ENCODE measurements around the gene KRTAP10-2. TPM values are rescaled to one million over a fixed set of nuclear protein-coding genes. Genes with fewer than 3 reads are reported as not detected.

Gene KRTAP10-2
- total RNA-seq, 1 experiment from 2014 or later: not detected

DNA sequence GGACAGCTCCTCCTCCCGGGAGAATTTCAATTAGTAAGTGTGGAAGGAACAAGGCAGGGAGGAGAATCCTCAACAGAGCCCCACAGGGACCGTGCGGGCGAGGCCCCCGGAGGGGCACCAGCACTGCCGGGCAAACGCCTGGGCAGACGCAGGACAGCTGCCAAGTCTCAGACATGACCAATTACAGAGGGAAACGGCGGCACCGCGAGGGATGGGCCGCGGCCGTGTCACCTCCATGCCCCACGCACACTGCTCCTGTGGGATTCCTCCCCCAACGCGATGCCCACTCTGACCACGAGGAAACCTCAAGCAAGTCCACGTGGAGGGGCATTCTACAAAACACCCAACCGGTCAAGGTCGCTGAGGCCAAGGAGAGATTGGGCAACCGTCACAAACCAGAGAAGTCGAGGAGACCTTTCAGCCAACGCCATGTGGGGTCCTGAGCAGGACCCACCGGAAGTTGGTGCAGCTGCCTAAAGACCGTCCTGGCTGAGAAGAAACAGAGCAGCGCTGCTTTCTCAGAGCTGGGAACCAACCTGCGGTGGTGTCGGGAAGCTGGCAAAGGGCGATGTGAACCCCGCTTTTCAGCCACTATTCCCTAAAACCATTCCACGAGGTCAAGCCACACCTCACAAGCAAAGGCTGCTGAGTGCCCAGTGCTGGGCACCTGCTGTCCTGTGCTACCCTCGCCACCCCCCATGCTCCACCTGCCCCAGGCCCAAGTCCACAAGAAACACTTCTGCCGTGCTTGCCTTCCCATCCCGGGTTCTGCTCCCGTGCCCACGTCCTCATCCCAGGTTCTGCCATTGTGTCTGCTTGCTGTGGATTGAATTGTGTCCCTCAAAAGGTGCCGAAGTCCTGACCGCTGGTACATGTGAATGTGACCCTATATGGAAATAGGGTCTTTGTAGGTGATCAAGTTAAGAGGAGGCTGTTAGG, 20.8 kb upstream of the KRTAP10-2 start:
- BruUV-seq (replicated peaks): no TSS peak
- Mint-ChIP-seq H3K27ac (ENCODE audit: unreplicated experiment) (no peak overlapping the region), H3K4me3 (ENCODE audit: low read depth, unreplicated experiment) (no peak overlapping the region), H3K4me1 (ENCODE audit: low read depth, unreplicated experiment) (peaks cover 12% of the 10 kb centered on the region), H3K36me3 (ENCODE audit: insufficient read depth, unreplicated experiment) (peaks cover 8% of the 10 kb centered on the region), H3K9me3 (ENCODE audit: low read depth, unreplicated experiment) (peaks cover 6% of the 10 kb centered on the region), H3K27me3 (ENCODE audit: unreplicated experiment) (peaks cover 83% of the 10 kb centered on the region)
- intact Hi-C loops (cut with micrococcal nuclease; ENCODE audit: unreplicated experiment): no loop called here
- CTCF ChIA-PET: no interaction called here
- TF ChIP-seq, protein P1, sequence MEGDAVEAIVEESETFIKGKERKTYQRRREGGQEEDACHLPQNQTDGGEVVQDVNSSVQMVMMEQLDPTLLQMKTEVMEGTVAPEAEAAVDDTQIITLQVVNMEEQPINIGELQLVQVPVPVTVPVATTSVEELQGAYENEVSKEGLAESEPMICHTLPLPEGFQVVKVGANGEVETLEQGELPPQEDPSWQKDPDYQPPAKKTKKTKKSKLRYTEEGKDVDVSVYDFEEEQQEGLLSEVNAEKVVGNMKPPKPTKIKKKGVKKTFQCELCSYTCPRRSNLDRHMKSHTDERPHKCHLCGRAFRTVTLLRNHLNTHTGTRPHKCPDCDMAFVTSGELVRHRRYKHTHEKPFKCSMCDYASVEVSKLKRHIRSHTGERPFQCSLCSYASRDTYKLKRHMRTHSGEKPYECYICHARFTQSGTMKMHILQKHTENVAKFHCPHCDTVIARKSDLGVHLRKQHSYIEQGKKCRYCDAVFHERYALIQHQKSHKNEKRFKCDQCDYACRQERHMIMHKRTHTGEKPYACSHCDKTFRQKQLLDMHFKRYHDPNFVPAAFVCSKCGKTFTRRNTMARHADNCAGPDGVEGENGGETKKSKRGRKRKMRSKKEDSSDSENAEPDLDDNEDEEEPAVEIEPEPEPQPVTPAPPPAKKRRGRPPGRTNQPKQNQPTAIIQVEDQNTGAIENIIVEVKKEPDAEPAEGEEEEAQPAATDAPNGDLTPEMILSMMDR (IDR thresholded peaks at IDR 0.05; ENCODE audit: unreplicated experiment): no peak
- DNase-seq: no peak

DNA sequence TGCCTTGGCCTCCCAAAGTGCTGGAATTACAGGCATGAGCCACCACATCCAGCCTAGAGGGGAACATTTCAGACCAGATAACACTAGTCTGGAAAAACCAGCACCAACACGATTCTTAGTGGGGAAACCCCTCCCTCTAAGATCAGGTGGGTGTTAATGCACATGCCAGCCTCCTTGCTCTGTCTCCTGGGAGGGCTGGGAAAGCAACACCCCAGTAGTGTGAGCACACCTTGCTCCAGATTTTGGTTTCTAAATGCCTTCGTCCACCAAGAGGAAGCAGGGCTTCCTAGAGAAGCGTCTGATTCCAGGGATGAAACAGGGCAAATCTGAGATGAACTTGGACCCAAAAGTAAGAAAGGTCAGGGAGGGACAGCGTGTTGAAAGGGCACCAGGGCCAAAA, 20.0 kb upstream of the KRTAP10-2 start:
- Mint-ChIP-seq H3K36me3 (ENCODE audit: insufficient read depth, unreplicated experiment) (peaks cover 8% of the 10 kb centered on the region), H3K27me3 (ENCODE audit: unreplicated experiment) (peaks cover 83% of the 10 kb centered on the region), H3K4me3 (ENCODE audit: low read depth, unreplicated experiment) (no peak overlapping the region), H3K4me1 (ENCODE audit: low read depth, unreplicated experiment) (peaks cover 12% of the 10 kb centered on the region), H3K9me3 (ENCODE audit: low read depth, unreplicated experiment) (peaks cover 6% of the 10 kb centered on the region), H3K27ac (ENCODE audit: unreplicated experiment) (no peak overlapping the region)
- DNase-seq: no peak
- TF ChIP-seq, protein P1 (IDR thresholded peaks at IDR 0.05; ENCODE audit: unreplicated experiment): no peak
- CTCF ChIA-PET: interaction anchor here (0.5 kb wide), 1 partner anchor 36 kb away, joined by 3 read pairs; no protein-coding TSS in a partner anchor
- intact Hi-C loops (cut with micrococcal nuclease; ENCODE audit: unreplicated experiment): no loop called here
- no TSS peak for BruUV-seq (replicated peaks)

DNA sequence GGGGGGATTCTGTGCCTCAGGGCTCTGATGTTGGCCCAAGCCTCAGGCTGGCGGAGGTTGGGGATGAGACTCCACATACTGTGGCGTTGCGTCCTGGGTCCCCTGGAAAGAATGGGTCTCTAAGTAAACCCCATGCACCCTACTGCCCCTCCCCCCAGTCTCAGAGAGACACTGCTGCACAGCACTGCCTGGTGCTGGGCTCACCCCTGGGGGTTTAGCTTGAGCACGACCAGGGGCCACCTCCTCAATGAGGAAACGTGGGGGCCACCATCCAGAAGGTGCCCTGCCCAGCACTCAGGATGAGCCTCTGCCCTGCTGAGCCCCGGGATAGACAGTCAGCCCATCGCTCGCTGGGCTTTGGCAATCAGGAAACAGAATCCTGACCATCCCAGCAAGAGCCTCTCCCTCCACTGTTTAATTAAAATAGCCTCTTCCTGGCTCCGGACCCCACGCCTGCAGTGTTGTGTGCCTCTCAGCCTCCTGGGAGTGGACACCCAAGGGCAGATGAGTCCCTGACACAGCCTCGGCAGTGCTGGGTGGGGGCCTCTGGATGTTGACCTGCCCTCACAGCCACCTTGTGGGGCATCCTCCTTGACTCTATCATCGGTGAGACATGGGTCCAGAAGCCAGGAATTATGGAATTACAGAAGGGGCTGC, 18.7 kb upstream of the KRTAP10-2 start:
- H3K36me3 Mint-ChIP-seq (ENCODE audit: insufficient read depth, unreplicated experiment): peaks cover 7% of the 10 kb centered on the region
- CTCF ChIA-PET: no interaction called here
- peaks cover 6% of the 10 kb centered on the region for H3K9me3 Mint-ChIP-seq (ENCODE audit: low read depth, unreplicated experiment)
- TF ChIP-seq, protein P1 (IDR thresholded peaks at IDR 0.05; ENCODE audit: unreplicated experiment): no peak
- DNase-seq: no peak
- H3K27ac Mint-ChIP-seq (ENCODE audit: unreplicated experiment): no peak overlapping the region
- peaks cover 9% of the 10 kb centered on the region for H3K4me1 Mint-ChIP-seq (ENCODE audit: low read depth, unreplicated experiment)
- H3K4me3 Mint-ChIP-seq (ENCODE audit: low read depth, unreplicated experiment): no peak overlapping the region
- H3K27me3 Mint-ChIP-seq (ENCODE audit: unreplicated experiment): peaks cover 76% of the 10 kb centered on the region
- intact Hi-C loops (cut with micrococcal nuclease; ENCODE audit: unreplicated experiment): no loop called here
- BruUV-seq (replicated peaks): no TSS peak

DNA sequence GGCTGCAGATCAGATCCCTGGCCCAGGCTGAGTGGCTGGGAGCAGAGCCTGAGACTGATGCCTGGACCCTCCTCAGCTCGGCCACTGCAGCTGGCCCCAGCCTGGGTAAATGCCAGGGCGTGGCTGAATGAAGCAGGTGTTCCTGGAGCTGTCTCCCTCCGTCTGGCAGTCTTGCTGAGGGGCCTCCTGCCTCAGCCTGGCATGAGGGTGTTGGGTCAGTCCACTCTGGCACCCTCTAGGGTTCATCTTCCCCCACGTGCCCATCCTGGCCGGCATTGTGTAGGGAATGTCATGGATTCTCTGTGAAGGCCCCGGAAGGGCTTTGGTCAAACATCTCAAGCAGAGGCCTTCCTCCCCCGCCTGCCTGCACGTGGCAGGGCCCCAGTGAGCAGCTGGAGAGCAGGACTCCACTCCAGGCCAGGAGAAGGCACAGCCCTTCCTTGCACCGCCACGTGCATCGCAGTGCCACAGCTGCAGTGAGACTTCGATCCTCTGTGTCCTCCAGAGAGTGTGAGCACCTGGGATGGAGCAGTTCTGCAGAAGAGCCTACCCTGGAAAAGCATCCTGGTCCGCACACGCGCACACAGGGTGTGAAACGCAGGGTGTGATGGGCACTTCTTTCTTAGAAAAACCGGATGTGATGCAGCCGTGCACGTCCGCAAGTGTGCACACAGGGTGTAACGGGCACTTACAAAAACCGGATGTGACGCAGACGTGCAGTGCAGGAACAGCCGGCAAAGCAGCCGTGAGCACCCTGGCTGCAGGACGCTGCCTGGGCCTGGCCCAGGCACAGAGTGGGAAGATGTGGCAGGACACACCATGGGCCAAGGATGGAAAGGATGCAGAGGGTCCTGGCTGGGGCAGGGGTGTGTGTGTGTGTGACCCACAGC, 17.6 kb upstream of the KRTAP10-2 start:
- intact Hi-C loops (cut with micrococcal nuclease; ENCODE audit: unreplicated experiment): no loop called here
- TF ChIP-seq, protein P1 (IDR thresholded peaks at IDR 0.05; ENCODE audit: unreplicated experiment): no peak
- CTCF ChIA-PET: no interaction called here
- Mint-ChIP-seq H3K27ac (ENCODE audit: unreplicated experiment) (no peak overlapping the region), H3K27me3 (ENCODE audit: unreplicated experiment) (peaks cover 71% of the 10 kb centered on the region), H3K36me3 (ENCODE audit: insufficient read depth, unreplicated experiment) (no peaks in the 10 kb centered on the region), H3K4me3 (ENCODE audit: low read depth, unreplicated experiment) (no peak overlapping the region), H3K9me3 (ENCODE audit: low read depth, unreplicated experiment) (peaks cover 6% of the 10 kb centered on the region), H3K4me1 (ENCODE audit: low read depth, unreplicated experiment) (no peaks in the 10 kb centered on the region)
- BruUV-seq (replicated peaks): no TSS peak
- DNase-seq: no peak
